TTC549 (cell line): ENCODE data around the gene EFHD1.
"Not testable (repeated sequence)": the region's sequence is repeated elsewhere in the genome, so short reads cannot be mapped to it uniquely, and the experiment has no call there.

Experiments used
- FAIRE-seq: peaks from 2 replicates; lab custom pipeline; 2012; peaks lifted over from hg19 to GRCh38; lab: Jason Lieb, UNC

Gene EFHD1

DNA sequence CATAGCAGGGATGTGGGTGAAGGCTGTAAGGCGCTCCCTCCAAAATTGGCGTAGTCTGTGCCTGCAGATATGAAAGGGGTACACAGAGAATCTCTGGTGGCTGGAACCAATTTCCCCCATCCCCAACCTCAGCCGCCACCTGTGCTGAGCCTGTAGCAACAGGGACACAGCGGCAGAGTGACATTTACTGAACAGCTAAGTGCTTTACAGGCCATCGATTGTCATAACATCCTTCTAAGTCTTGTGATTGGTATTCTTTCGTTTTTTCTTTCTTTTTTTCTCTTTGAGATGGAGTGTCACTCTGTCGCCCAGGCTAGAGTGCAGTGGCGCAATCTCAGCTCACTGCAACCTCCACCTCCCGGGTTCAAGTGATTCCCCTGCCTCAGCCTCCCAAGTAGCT is 12.2 kb upstream of the EFHD1 start:
- no peak for FAIRE-seq

DNA sequence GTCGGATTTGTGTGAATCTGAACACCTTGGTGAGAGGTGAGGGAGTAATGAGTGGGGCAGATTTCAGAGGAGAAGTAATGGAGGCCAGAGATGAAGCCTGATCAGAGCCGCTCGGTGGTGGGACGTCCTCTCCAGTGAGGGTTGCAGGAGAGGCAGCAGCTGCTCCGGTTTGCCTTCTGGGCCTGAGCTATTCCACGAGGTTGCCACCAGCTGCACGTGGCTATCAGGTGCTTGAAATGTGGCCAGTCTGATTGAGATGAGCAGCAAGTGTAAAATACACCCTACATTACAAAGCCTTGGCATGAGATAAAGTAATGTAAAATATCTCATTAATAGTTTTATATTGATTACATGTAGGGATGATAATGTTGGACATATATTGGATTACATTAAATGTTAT is 10.8 kb upstream of the EFHD1 start:
- FAIRE-seq, result no peak

DNA sequence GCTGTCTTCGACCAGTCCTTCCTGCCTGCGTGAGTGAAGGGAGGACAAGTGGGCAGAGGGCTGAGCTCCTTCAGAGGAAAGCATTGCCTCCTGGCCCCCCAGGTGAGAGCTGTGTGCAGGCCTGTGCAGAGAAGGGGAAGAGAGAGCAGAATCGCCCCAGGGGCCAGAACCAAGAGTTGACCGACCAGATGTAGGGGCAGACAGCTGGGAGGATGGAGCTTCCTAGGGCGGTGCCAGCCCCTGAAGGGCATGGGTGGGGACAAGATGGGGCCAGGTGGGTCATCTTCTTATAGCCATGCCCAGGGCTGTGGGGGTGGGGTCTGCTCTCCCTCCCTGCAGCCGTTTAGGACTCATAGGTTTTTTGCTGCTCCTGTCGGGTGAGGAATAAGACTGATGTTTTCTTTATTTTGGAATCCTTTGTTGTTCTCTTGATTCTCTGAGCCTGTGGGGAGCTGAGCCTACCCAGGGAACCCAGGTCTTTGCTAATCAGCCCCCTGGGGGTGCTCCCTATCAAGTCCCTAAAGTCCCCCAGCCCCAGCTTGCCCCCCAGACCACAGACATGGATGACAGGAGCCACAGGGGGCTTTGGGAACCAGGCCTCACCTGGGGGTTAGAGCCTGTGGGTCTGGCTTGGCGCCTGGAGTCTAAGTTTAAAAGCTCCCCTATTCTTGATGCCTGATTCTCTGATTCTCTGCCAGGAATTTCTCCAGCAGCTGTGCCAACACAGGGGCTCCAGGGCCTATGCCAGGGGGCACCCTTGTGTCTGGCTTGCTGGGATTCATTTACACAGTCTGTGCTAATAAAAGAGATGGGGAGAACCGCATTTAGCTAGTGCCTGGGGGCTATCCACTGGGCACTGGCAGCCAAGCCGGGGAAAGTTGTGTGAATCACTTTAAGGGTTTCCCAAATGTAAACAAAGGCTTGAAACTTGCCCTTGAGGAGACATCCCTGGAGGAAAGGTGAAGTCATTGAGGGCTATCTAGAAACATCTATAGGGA is 9.3 kb upstream of the EFHD1 start:
- FAIRE-seq, result no peak

DNA sequence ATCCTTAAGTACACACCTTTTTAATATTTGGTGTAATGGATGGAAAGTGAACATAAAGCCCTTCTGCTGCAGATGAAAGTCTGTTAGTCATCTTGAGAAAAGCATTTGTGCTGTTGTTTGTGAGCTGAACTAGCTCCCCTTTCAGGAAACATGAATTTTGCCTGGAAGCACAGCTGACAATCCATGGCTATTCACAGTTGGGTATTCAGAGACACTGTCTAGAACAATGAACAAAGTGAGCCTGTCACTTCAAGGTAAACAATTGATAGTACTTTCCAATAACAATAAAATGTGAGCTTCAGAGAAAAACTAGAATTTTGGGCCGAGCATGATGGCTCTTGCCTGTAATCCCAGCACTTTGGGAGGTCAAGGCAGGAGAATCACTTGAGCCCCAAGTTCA is 6.8 kb upstream of the EFHD1 start:
- no peak for FAIRE-seq

- no peak for FAIRE-seq
Measured at GRCh38 chr2:232628466-232629128, 4.8 kb upstream of the EFHD1 start.

- no peak for FAIRE-seq
Measured at GRCh38 chr2:232629129-232629475, 4.3 kb upstream of the EFHD1 start.

GRCh38 chr2:232632229-232632903 is 1.0 kb upstream of the EFHD1 start:
- no peak for FAIRE-seq

GRCh38 chr2:232632904-232633412 is 446 bp upstream of the EFHD1 start:
- FAIRE-seq, result no peak

DNA sequence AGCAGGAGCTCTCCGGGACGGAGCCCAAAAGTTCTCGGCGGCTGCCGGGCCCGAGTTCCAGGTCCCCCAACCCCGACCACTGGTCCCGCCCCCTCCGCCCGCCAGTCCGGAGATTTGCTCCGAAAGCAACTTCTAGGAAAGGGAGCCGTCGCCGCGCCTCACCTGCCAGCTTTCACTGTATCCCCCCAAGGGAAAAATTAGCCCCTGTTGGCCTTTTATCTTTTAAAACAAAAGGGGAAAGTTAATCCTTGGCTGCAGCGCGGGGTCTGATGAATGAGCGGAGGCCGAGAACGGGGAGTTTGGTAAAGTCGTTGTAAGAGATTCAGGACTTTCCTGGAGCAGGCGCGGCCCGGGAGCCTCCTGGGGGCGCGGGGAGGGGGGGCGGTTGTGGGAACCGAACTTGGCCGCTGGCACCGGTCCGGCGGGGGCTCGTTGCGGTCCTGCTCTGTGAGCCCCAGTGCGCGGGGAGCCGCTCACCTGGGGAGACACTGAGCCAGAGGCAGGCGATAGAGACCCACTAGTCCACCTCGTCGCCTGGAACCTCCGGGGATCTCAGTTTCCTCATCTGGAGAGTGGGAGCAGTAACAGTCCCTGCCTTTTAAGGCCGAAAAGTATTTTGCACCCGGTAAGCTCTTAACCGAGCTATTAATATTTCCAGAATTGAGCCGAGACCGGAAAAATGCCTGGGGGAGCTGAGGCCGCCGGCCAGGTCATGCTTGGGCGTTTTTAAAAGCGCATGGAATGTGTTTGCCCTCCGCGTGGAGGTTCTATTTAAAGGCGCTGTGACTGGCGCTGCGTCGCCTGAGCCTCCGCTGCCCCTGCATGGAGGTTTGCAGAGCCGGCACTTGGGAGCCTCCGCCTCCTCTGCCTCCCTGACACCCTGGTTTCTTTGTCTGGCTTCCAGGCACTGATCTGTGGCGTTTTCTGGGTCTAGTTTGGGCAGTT is 1.1 kb downstream of the EFHD1 start:
- no peak for FAIRE-seq

DNA sequence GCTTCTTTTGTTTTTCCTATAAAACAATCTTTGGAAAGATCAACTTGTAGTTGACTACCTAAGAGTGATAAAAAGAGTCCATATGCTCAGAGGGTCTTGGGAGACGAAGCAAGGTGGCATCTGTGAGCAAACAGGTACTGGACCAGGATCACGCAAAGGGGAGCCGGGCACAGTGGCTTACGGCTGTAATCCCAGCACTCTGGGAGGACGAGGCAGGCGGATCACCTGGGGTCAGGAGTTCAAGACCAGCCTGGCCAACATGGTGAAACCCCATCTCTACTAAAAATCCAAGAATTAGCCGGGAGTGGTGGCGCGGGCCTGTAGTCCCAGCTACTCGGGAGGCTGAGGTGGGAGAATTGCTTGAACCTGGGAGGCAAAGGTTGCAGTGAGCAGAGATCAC is 2.0 kb downstream of the EFHD1 start:
- FAIRE-seq, result not testable (repeated sequence)

- FAIRE-seq, result no peak
Measured at GRCh38 chr2:232635820-232636219, 2.4 kb downstream of the EFHD1 start.

GRCh38 chr2:232636788-232637420 is 3.5 kb downstream of the EFHD1 start:
- FAIRE-seq, result no peak

DNA sequence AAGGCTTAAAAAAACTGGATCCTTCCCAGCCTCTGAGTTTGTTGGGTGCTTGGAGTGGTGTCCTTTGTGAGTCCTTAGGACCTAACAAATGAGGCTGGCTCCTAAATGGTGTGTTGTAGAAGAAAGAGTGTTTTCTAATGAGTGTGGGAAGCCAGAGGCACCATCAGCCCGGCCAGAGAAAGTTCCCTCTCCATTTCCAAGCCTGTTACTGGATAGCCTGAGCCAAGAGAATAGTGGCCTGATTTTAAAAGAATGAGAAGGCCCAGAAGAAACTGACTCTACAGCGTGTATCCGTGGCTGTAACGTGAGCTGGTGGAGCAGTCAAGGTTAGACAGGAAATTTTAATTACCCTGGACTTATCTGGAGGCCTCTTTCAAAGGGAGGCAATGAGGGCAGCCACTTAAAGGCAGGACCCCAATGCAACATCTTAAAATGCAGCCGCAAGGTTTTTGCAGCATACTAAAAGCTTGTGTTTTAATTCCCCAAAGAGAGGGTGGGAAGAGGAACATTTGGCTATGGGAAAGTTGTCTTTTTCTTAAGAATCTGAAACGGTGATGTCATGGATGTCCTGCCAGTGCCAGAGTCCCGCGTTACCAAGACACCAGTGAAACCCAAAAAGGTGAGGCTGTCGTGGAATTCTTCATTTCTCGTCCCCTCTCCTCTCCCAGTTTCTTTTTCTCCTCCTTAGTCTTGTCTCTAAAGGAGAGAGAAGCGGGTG is 4.6 kb downstream of the EFHD1 start:
- no peak for FAIRE-seq

DNA sequence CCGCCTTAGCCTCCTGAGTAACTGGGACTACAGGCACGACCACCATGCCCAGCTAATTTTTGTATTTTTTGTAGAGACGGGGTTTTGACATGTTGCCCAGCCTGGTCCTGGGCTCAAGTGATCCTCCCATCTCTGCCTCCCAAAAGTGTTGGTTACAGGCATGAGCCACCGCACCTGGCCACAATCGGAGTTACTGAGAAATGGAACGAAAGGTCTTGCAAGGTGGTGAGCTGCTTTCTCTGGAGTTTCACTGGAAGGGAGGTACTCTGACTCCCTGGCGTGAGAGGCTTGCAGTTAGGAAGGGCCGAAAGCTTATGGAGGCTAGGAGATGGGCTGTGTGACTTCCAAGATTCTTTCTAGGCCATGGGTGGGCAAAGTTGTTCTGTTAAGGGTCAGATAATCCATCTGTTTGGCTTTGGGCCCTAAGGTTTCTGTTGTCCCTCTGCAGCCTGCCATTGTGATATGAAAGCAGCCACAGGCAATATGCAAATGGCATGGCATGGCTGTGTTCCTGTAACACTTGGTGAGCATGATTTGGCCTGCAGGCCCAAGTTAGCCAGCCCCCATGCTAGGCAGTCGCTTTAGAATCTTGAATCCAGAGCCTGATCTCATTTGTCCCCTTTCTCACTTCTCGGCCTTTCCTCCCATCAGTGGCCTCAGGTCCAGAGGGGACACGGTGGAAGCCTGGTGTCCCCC is 7.9 kb downstream of the EFHD1 start:
- no peak for FAIRE-seq

DNA sequence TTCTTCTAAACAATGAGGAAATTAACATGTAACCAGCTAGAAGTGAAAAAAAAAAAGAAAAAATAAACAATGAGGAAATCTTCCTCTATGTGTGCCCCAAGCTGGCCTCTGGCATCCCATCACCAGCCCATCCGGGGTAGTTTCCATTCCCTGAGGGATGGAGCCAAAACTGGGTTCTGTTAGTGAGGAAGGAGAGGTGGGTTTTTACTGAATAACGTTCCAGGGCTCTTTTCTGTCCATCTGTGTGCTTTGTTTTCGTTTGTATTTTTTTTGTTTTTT is 9.7 kb downstream of the EFHD1 start:
- FAIRE-seq, result no peak

DNA sequence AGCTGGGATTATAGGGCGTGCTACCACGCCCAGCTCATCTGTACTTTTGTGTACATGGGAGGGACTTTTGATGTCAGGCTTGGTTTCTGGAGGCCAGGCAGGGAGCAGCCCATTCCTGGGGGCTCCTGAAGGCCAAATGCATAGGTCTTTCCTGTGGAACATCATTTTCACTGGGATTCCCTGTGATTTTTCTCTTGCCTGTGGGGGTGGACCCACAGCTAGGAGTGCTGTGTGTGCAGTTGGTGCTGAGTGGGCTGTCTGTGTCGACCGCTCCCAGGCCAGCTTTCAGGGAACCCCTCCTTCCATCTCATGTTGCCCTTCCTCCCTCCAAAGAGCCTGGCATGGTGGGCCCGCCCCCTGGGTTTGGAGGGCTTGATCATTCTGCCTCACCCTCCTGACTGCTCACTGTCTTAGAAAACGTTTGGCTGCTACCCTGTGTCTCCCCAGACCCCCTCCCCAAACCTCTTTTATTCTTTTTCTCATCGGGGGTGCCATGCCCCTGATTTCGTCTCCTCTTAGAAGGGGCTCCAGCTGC is 10.5 kb downstream of the EFHD1 start:
- FAIRE-seq, result no peak

GRCh38 chr2:232645061-232645460 is 11.7 kb downstream of the EFHD1 start:
- FAIRE-seq, result no peak

- no peak for FAIRE-seq
Measured at GRCh38 chr2:232646726-232647125, 13.3 kb downstream of the EFHD1 start.

GRCh38 chr2:232647261-232647660 is 13.9 kb downstream of the EFHD1 start:
- no peak for FAIRE-seq

GRCh38 chr2:232649033-232649432 is 15.6 kb downstream of the EFHD1 start:
- FAIRE-seq, result no peak
